B cell (primary cell): ENCODE results near the gene DPYSL3. TPM values are rescaled to one million over a fixed set of nuclear protein-coding genes. Genes with fewer than 3 reads are reported as not detected.

Experiments used
- ATAC-seq: fragments of 200-7000 bp; cut with Tn5 transposase; one replicate; pipeline ENCODE4 v1.10.0; 2021; ENCODE audit warnings: low read depth, mild to moderate bottlenecking, moderate number of reproducible peaks, moderate library complexity
- CTCF ChIA-PET: fragments of 350-600 bp; sonication (Branson Sonifier 250); formaldehyde crosslinking; loops from one replicate; lab custom pipeline; 2021; ENCODE audit warnings: antibody characterized with exemption, inconsistent platforms; lab: Charles Lee
- POLR2A ChIA-PET: fragments of 350-600 bp; sonication (Branson Sonifier 250); formaldehyde crosslinking; loops from one replicate; lab custom pipeline; 2021; ENCODE audit warnings: antibody characterized with exemption; lab: Charles Lee
- DNase-seq: peaks from one replicate; pipeline ENCODE4 v3.0.0; 2013
- H2AFZ ChIP-seq: 2 replicates; pipeline ENCODE4 v1.6.1; 2012; ENCODE audit warnings: mild to moderate bottlenecking, low read depth, low read length; ENCODE audit not compliant: insufficient read depth, poor library complexity, severe bottlenecking
- H3K27ac ChIP-seq, 2 donors: 1 replicate in 1 of 2; 2 replicates in 1 of 2; pipeline ENCODE4 v1.5.1; 2012 to 2013; ENCODE audit warnings: low read length in 2 of 2, mild to moderate bottlenecking in 2 of 2, moderate library complexity in 1 of 2
- H3K27me3 ChIP-seq, 4 experiments: fragments of 200-600 bp in 1 of 4; sonication (generic) in 1 of 4; replicated peaks in 1 of 4; 1 replicate in 2 of 4; 2 replicates in 2 of 4; pipeline versions ENCODE4 v1.6.1 to v1.7.0; 2013 to 2016; ENCODE audit warnings: low read length in 3 of 4, mild to moderate bottlenecking in 2 of 4, mixed read lengths in 1 of 4, moderate library complexity in 1 of 4; ENCODE audit not compliant: insufficient read depth in 4 of 4, control insufficient read depth in 3 of 4; ENCODE audit errors: control extremely low read depth in 1 of 4
- H3K36me3 ChIP-seq, 2 experiments: replicated peaks in 1 of 2; 1 replicate in 1 of 2; 2 replicates in 1 of 2; pipeline versions ENCODE4 v1.6.1 to v1.7.1; 2013; ENCODE audit warnings: low read length in 1 of 2; ENCODE audit not compliant: insufficient read depth in 2 of 2, control insufficient read depth in 1 of 2; ENCODE audit errors: control extremely low read depth in 1 of 2, extremely low read depth in 1 of 2
- H3K4me1 ChIP-seq, 2 donors: fragments of 200-600 bp in 1 of 2; sonication (generic) in 1 of 2; 1 replicate in 1 of 2; 2 replicates in 1 of 2; pipeline versions ENCODE4 v1.5.1 to v1.6.1; 2013 to 2017; ENCODE audit warnings: low read length in 2 of 2; ENCODE audit not compliant: control insufficient read depth in 2 of 2, insufficient read depth in 2 of 2
- H3K4me2 ChIP-seq: replicated peaks from 2 replicates; pipeline ENCODE3; 2012; ENCODE audit warnings: mild to moderate bottlenecking, low read depth, low read length; ENCODE audit not compliant: poor library complexity, severe bottlenecking
- H3K4me3 ChIP-seq, 5 experiments: fragments of 200-600 bp in 1 of 5; sonication (generic) in 1 of 5; 1 replicate in 3 of 5; 2 replicates in 2 of 5; pipeline versions ENCODE4 v1.5.1 to v1.7.0; 2011 to 2016; ENCODE audit warnings: low read length in 4 of 5, mild to moderate bottlenecking in 4 of 5, low read depth in 2 of 5, control low read depth in 1 of 5, moderate library complexity in 1 of 5; ENCODE audit not compliant: insufficient read depth in 1 of 5; ENCODE audit errors: control extremely low read depth in 1 of 5, extremely low read depth in 1 of 5
- H3K79me2 ChIP-seq: fragments of 200-600 bp; sonication (generic); one replicate; pipeline ENCODE4 v1.6.0; 2016; ENCODE audit warnings: low read length; ENCODE audit not compliant: control insufficient read depth, insufficient read depth
- H3K9ac ChIP-seq: fragments of 200-600 bp; sonication (generic); 2 replicates; pipeline ENCODE4 v1.6.1; 2017; ENCODE audit warnings: mild to moderate bottlenecking, low read length, moderate library complexity
- H3K9me3 ChIP-seq, 3 donors: one replicate each; pipeline versions ENCODE4 v1.6.1 to v1.7.1; 2013; ENCODE audit warnings: low read length in 2 of 3; ENCODE audit not compliant: control insufficient read depth in 2 of 3, insufficient read depth in 1 of 3; ENCODE audit errors: control extremely low read depth in 1 of 3
- H4K20me1 ChIP-seq: 2 replicates; pipeline ENCODE4 v1.6.0; 2012; ENCODE audit warnings: mild to moderate bottlenecking, low read length; ENCODE audit not compliant: insufficient read depth, control insufficient read depth, poor library complexity, severe bottlenecking
- H3K27ac Mint-ChIP-seq: one replicate; pipeline ENCODE4 v1.8.0; 2021; ENCODE audit warnings: mixed read lengths
- H3K27me3 Mint-ChIP-seq: one replicate; pipeline ENCODE4 v1.8.0; 2021; ENCODE audit warnings: mixed read lengths
- H3K4me1 Mint-ChIP-seq: one replicate; pipeline ENCODE4 v1.8.0; 2021; ENCODE audit warnings: mixed read lengths
- H3K4me3 Mint-ChIP-seq: one replicate; pipeline ENCODE4 v1.8.0; 2021; ENCODE audit warnings: mixed read lengths
- H3K9me3 Mint-ChIP-seq: one replicate; pipeline ENCODE4 v1.8.0; 2022; ENCODE audit warnings: mixed read lengths; ENCODE audit not compliant: insufficient read depth
- CTCF ChIP-seq: fragments of 200-600 bp; IDR thresholded peaks from one replicate; pipeline ENCODE4 v1.8.0; 2022; ENCODE audit warnings: antibody characterized with exemption, mild to moderate bottlenecking
- EZH2 ChIP-seq: IDR thresholded peaks from 2 replicates; pipeline ENCODE4 v1.6.1; 2012; ENCODE audit warnings: borderline replicate concordance, low read depth, mild to moderate bottlenecking, moderate library complexity, low read length; ENCODE audit not compliant: insufficient read depth, poor library complexity, severe bottlenecking
- whole genome bisulfite sequencing: methylation state at CpG from one replicate; pipeline ENCODE4 v1.1.5; 2013; ENCODE audit warnings: missing lambda C conversion rate; ENCODE audit not compliant: insufficient coverage; 5-methylcytosine and 5-hydroxymethylcytosine counted together
- intact Hi-C: fragments of 100-400 bp; cut with micrococcal nuclease; formaldehyde crosslinking; loops from one replicate; pipeline ENCODE4 v1.10.0; 2022
- polyA plus RNA-seq: library from polyadenylated mRNA; depleted of rRNA; stranded (reverse); fragments of >200 nt; gene quantifications from 2 replicates; pipeline ENCODE4 v1.2.3, GENCODE V29; 2012
- total RNA-seq, 2 donors: library from RNA; stranded (reverse); fragments of 120-200 nt in 1 of 2; gene quantifications; 1 replicate in 1 of 2; 2 replicates in 1 of 2; pipeline versions ENCODE4 v1.2.3 to v1.2.4, GENCODE V29; 2013 to 2022

Gene DPYSL3
- total and polyA plus RNA-seq, 2 donors (not counting 1 experiment from before 2014, with no cell fraction given), result not detected

DNA sequence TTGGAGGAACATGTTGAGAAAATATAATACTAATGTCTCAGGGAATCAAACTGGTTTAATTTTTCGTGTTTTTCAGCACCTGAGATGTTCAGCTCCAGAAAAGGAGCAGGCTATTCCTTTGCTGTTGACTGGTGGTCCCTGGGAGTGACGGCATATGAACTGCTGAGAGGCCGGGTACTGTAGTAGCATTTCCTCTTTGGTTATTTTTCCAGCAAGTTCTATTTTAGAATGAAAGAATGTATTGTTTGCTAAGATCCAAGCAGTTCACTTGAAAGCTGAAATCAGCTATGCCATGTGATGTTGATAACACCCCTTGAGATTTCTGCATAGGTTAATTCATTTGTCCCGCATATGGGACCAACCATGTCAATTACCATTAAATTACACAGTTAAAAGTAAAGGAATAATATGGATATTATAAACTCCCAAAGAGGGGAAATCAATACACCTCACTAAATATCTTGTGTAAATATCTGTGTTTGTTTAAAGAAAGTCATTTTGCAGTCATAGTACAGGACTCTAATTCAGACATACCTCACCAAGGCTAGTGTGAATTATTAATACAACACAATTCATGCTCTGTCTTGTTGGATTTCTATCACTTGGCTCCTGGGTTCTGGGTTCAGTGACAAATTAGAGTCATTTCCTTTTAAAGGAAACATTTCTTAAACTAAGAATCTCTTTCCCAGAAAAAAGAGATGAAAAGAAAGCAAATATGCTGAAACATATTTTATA, 148.3 kb downstream of the DPYSL3 start:
- H3K27ac Mint-ChIP-seq, result no peak overlapping the region
- Histone ChIP-seq H3K4me3 (no peak overlapping the region), H3K9me3 (no peaks in the 10 kb centered on the region), H3K4me2 (no peak overlapping the region), H2AFZ (no peak overlapping the region), H3K79me2 (no peaks in the 10 kb centered on the region), H3K4me1 (no peaks in the 10 kb centered on the region), H3K27me3 (no peaks in the 10 kb centered on the region), H3K36me3 (no peaks in the 10 kb centered on the region), H3K9ac (no peak overlapping the region), H3K27ac (no peak overlapping the region), H4K20me1 (no peaks in the 10 kb centered on the region)
- ATAC-seq (no peak), DNase-seq (no peak)
- TF ChIP-seq CTCF (no peak), EZH2 (no peak)
- intact Hi-C loops, result no loop called here
- 79% methylated on average over 2 of the region's 4 CpGs for WGBS
- peaks cover 3% of the 10 kb centered on the region for H3K9me3 Mint-ChIP-seq
- H3K27me3 Mint-ChIP-seq, result no peaks in the 10 kb centered on the region
- ChIA-PET POLR2A (no interaction called here), CTCF (no interaction called here)
- H3K4me3 Mint-ChIP-seq, result no peak overlapping the region
- H3K4me1 Mint-ChIP-seq, result no peaks in the 10 kb centered on the region

DNA sequence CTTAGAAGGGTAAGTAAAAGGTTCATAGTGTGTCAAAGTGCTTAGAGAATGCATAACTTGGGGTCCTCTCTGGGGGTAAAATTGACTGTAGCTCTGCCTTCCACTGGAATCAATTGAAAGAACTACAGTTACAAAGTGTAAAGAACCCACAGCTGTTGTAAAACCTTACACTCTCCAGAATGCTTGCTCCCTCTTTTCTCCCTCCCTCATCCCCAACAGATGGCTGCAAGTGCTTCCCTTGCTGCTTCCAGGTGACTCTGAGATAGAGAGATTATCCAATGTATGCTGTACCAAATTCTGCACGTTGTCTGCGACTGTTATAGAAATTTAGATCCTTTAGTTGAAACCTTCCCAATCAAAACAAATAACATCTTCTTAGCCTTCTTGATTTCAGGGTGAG, 149.1 kb downstream of the DPYSL3 start:
- POLR2A ChIA-PET, result no interaction called here
- no peaks in the 10 kb centered on the region for H3K9me3 ChIP-seq

More for the DNA sequence above, 149.1 kb downstream of the DPYSL3 start:
- Histone ChIP-seq H3K4me2 (no peak overlapping the region), H2AFZ (no peak overlapping the region), H3K4me1 (no peaks in the 10 kb centered on the region), H3K4me3 (no peak overlapping the region), H4K20me1 (no peaks in the 10 kb centered on the region), H3K27me3 (no peaks in the 10 kb centered on the region), H3K36me3 (no peaks in the 10 kb centered on the region), H3K27ac (no peak overlapping the region), H3K79me2 (no peaks in the 10 kb centered on the region), H3K9ac (no peak overlapping the region)
- TF ChIP-seq CTCF (no peak), EZH2 (no peak)
- H3K9me3 Mint-ChIP-seq, result peaks cover 3% of the 10 kb centered on the region
- ATAC-seq (no peak), DNase-seq (no peak)
- no peak overlapping the region for H3K4me3 Mint-ChIP-seq
- CTCF ChIA-PET, result no interaction called here
- H3K27me3 Mint-ChIP-seq, result no peaks in the 10 kb centered on the region
- WGBS, result no CpG with 5 or more reads among the region's 2 CpGs
- H3K4me1 Mint-ChIP-seq, result no peaks in the 10 kb centered on the region
- intact Hi-C loops, result no loop called here
- no peak overlapping the region for H3K27ac Mint-ChIP-seq
